ENCODE results near the gene ABCA12.
"Not testable (repeated sequence)": the region's sequence is repeated elsewhere in the genome, so short reads cannot be mapped to it uniquely, and the experiment has no call there.

Gene ABCA12

GRCh38 chr2:215138479-215138878, at the start of gene ABCA12:
ABCA12 (minus strand) TSS chr2:215138626; CDS start chr2:215138208, 418 bp downstream.
- DNase-seq = peak in 2 of 3 experiments; percentile 23 to 52

GRCh38 chr2:215188078-215188477, 49.7 kb upstream of the ABCA12 start:
- DNase-seq = no peak

GRCh38 chr2:215186021-215186420, 47.6 kb upstream of the ABCA12 start:
- DNase-seq = no peak

GRCh38 chr2:215178121-215178520, 39.7 kb upstream of the ABCA12 start:
- DNase-seq = no peak

GRCh38 chr2:215171796-215172195, 33.4 kb upstream of the ABCA12 start:
- no peak for DNase-seq

GRCh38 chr2:215171151-215171550, 32.7 kb upstream of the ABCA12 start:
- DNase-seq = peak in 1 of 3 experiments; percentile 0

GRCh38 chr2:215166505-215166904, 28.1 kb upstream of the ABCA12 start:
- DNase-seq = not testable (repeated sequence)

- DNase-seq = not testable (repeated sequence)
These were observed 24.9 kb upstream of the ABCA12 start for GRCh38 chr2:215163319-215163718.

- DNase-seq = no peak
These were observed 22.9 kb upstream of the ABCA12 start for GRCh38 chr2:215161301-215161829.

- DNase-seq = no peak
These were observed 21.7 kb upstream of the ABCA12 start for GRCh38 chr2:215160081-215160480.

- no peak for DNase-seq
These were observed 18.0 kb upstream of the ABCA12 start for GRCh38 chr2:215156453-215156852.

- DNase-seq = no peak
These were observed 11.5 kb upstream of the ABCA12 start for GRCh38 chr2:215149894-215150293.

GRCh38 chr2:215149486-215149885, 11.1 kb upstream of the ABCA12 start:
- no peak for DNase-seq

GRCh38 chr2:215149060-215149459, 10.6 kb upstream of the ABCA12 start:
- DNase-seq = no peak

GRCh38 chr2:215145611-215146010, 7.2 kb upstream of the ABCA12 start:
- no peak for DNase-seq

- DNase-seq = no peak
These were observed 5.9 kb upstream of the ABCA12 start for GRCh38 chr2:215144106-215144875.

GRCh38 chr2:215143458-215143857, 5.0 kb upstream of the ABCA12 start:
- DNase-seq = no peak

- no peak for DNase-seq
These were observed 3.3 kb upstream of the ABCA12 start for GRCh38 chr2:215141706-215142105.

- DNase-seq = no peak
These were observed 1.8 kb upstream of the ABCA12 start for GRCh38 chr2:215140166-215140707.

GRCh38 chr2:215137741-215138340, 585 bp downstream of the ABCA12 start:
- peak in 1 of 3 experiments; percentile 18 for DNase-seq

- DNase-seq = no peak
These were observed 1.1 kb downstream of the ABCA12 start for GRCh38 chr2:215137329-215137686.

GRCh38 chr2:215136669-215137328, 1.6 kb downstream of the ABCA12 start:
- no peak for DNase-seq

GRCh38 chr2:215120401-215120800, 18.0 kb downstream of the ABCA12 start:
- no peak for DNase-seq
